AG09319 (cell line): ENCODE results near the gene WWTR1.

Experiments
- DNase-seq: peaks from one replicate; pipeline ENCODE4 v3.0.0-alpha.2; 2010; ENCODE audit warnings: low read depth; ENCODE audit errors: extremely low read depth
- TF ChIP-seq, protein P1 (sequence below): IDR thresholded peaks from 2 replicates; pipeline ENCODE4 v1.5.1; 2011; ENCODE audit warnings: low read depth, mild to moderate bottlenecking, inconsistent platforms, low read length, moderate library complexity

Gene WWTR1

DNA sequence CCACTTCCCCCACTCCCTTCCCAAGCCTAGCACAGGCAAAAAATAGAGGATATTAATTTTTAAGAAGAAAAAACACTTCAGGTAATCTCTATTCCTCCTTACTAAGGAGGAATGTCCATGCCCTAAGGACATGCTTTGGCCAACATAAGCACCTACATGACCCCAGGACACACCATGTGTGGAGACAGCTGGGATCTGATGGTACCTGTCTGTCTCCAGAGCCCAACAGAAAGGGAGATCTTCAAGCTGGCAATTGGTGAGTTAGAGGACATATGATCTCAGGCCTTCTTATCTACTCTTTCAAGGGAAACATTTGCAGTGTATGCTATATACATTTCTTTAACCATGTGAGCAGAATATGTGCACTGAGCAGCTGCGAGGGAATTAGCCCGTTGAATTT is 176.3 kb downstream of the WWTR1 start:
- no peak for DNase-seq
- TF ChIP-seq, protein P1, sequence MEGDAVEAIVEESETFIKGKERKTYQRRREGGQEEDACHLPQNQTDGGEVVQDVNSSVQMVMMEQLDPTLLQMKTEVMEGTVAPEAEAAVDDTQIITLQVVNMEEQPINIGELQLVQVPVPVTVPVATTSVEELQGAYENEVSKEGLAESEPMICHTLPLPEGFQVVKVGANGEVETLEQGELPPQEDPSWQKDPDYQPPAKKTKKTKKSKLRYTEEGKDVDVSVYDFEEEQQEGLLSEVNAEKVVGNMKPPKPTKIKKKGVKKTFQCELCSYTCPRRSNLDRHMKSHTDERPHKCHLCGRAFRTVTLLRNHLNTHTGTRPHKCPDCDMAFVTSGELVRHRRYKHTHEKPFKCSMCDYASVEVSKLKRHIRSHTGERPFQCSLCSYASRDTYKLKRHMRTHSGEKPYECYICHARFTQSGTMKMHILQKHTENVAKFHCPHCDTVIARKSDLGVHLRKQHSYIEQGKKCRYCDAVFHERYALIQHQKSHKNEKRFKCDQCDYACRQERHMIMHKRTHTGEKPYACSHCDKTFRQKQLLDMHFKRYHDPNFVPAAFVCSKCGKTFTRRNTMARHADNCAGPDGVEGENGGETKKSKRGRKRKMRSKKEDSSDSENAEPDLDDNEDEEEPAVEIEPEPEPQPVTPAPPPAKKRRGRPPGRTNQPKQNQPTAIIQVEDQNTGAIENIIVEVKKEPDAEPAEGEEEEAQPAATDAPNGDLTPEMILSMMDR = no peak

- TF ChIP-seq, protein P1 = no peak
- no peak for DNase-seq
Observed at GRCh38 chr3:149481056-149481455, 176.8 kb downstream of the WWTR1 start.

DNA sequence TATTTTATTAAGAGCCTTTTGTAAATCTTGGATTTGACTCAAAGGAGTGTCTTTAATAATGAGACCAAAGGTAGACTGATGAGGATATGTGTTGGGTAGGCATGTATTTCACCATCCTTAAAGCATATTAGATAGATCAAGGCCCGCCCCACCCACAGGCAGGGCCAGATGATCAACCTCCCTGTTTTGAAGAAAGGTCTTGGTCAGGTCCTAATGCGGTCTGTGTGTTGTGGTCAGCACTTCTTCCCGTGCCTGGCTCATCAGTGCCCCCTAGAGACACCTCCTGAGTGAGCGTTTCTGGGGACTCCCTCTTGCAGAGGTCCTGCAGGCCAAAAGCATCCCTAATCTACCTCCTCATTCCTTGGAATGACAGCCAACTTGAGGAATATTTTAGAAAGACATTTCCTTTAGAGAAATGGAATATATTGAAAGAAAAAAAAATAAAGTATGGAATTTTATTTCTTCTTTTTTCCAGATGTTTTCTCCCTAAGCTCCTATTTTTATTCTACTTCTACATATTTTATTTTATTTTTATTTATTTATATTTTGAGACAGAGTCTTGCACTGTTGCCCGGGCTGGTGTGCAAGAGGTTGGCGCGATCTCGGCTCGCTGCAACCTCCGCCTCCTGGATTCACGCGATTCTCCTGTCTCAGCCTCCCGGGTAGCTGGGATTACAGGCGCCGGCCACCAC is 177.4 kb downstream of the WWTR1 start:
- peak; percentile 53 for DNase-seq
- TF ChIP-seq, protein P1 = peak; percentile 88

- no peak for DNase-seq
- TF ChIP-seq, protein P1 = no peak
Observed at GRCh38 chr3:149479621-149480325, 178.1 kb downstream of the WWTR1 start.

- TF ChIP-seq, protein P1 = no peak
- no peak for DNase-seq
Observed at GRCh38 chr3:149476225-149476624, 181.6 kb downstream of the WWTR1 start.

GRCh38 chr3:149475451-149476060 is 182.3 kb downstream of the WWTR1 start:
- TF ChIP-seq, protein P1 = no peak
- no peak for DNase-seq

- DNase-seq = no peak
- TF ChIP-seq, protein P1 = no peak
Observed at GRCh38 chr3:149474250-149474817, 183.5 kb downstream of the WWTR1 start, which contains the start of gene TM4SF4. TSS of gene TM4SF4 (plus strand) at chr3:149474697. CDS start at chr3:149474878, 181 bp downstream.
